ENCODE results near the gene PHLPP1. TPM values are rescaled to one million over a fixed set of nuclear protein-coding genes. Genes with fewer than 3 reads are reported as not detected.

Gene PHLPP1
- total and polyA plus RNA-seq, 2 of the 4 experiments (the other 2 are of a cell fraction): 3.3 to 3.6 TPM

- ChIA-PET POLR2A (ENCODE audit: unreplicated experiment) (no interaction called here), CTCF (no interaction called here)
- H2BK5ac ChIP-seq (ENCODE audit: low read depth, low read length, poor library complexity, severe bottlenecking): no peak overlapping the region
- no peak for TF ChIP-seq POLR2A (IDR thresholded peaks at IDR 0.05; ENCODE audit: low read depth, low read length)
- no peak for TF ChIP-seq CEBPB (IDR thresholded peaks at IDR 0.05; ENCODE audit: low read depth, low read length)
- no peak for TF ChIP-seq ELK1 (IDR thresholded peaks at IDR 0.05; ENCODE audit: borderline replicate concordance, low read depth, low read length)
- TF ChIP-seq MAFK (IDR thresholded peaks at IDR 0.05; ENCODE audit: low read depth, low read length): no peak
- TF ChIP-seq RFX5 (IDR thresholded peaks at IDR 0.05; ENCODE audit: low read depth, low read length): no peak
- TF ChIP-seq FOS (IDR thresholded peaks at IDR 0.05; ENCODE audit: low read depth, low read length): no peak
- no peak for TF ChIP-seq CTCF (conservative IDR thresholded peaks at IDR 0.05; ENCODE audit: low read depth, low read length)
- TF ChIP-seq MXI1 (IDR thresholded peaks at IDR 0.05; ENCODE audit: borderline replicate concordance, low read depth, low read length): no peak
- no peak for TF ChIP-seq USF2 (IDR thresholded peaks at IDR 0.05; ENCODE audit: low read depth, low read length)
- no peak for TF ChIP-seq BHLHE40 (IDR thresholded peaks at IDR 0.05; ENCODE audit: low read depth, low read length)
- TF ChIP-seq RAD21 (IDR thresholded peaks at IDR 0.05; ENCODE audit: low read length): no peak
- H2AK5ac ChIP-seq (ENCODE audit: low read depth, low read length): no peak overlapping the region
- no peak overlapping the region for H3K56ac ChIP-seq (ENCODE audit: extremely low read depth, insufficient read depth, low read length)
- in situ Hi-C loops (cut with MboI; ENCODE audit: low sequenced_read_pairs): no loop called here
- dilution Hi-C loops (cut with HindIII; ENCODE audit: low sequenced_read_pairs, unreplicated experiment): no loop called here
- H3K4ac ChIP-seq (ENCODE audit: low read depth, low read length): no peak overlapping the region
- H3K9me1 ChIP-seq (ENCODE audit: insufficient read depth, low read length): no peaks in the 10 kb centered on the region
- no peak overlapping the region for H3K14ac ChIP-seq (replicated peaks; ENCODE audit: low read depth, low read length)
- no peak overlapping the region for H2BK20ac ChIP-seq (ENCODE audit: low read depth, low read length)
- H3K4me3 ChIP-seq (ENCODE audit: insufficient read depth, low read depth, low read length): no peak overlapping the region
- H2BK120ac ChIP-seq (ENCODE audit: low read depth, low read length): no peak overlapping the region
- no peak overlapping the region for H2AFZ ChIP-seq (replicated peaks; ENCODE audit: low read length, poor library complexity)
- H3K36me3 ChIP-seq (ENCODE audit: control insufficient read depth, insufficient read depth, low read length): no peaks in the 10 kb centered on the region
- H2BK15ac ChIP-seq (ENCODE audit: low read depth, low read length): no peak overlapping the region
- H3K4me2 ChIP-seq (ENCODE audit: low read depth, low read length): no peak overlapping the region
- intact Hi-C loops (cut with micrococcal nuclease): no loop called here
- H3K27ac ChIP-seq (ENCODE audit: insufficient read depth, low read length): no peak overlapping the region
- no peak overlapping the region for H3K9ac ChIP-seq (ENCODE audit: low read depth, low read length)
- no peak overlapping the region for H2AK9ac ChIP-seq (replicated peaks; ENCODE audit: low read depth, low read length, poor library complexity)
- peaks cover 4 to 14% of the 10 kb centered on the region in 2 experiments; a peak in 2 of 4 replicates for H3K79me1 ChIP-seq (ENCODE audit: low read depth in 1 of 2, low read length in 2 of 2)
- no peak overlapping the region for H4K91ac ChIP-seq (ENCODE audit: insufficient read depth, low read depth, low read length)
- no peak overlapping the region for H3K18ac ChIP-seq (ENCODE audit: low read depth, low read length)
- no peak overlapping the region for H4K5ac ChIP-seq (ENCODE audit: low read depth, low read length)
- no TSS peak for BruUV-seq (replicated peaks)
- H4K20me1 ChIP-seq (ENCODE audit: insufficient read depth, low read length): no peaks in the 10 kb centered on the region
- no peaks in the 10 kb centered on the region for H3K9me3 ChIP-seq (ENCODE audit: control insufficient read depth, insufficient read depth, low read length)
- H3K27me3 ChIP-seq (ENCODE audit: control insufficient read depth, insufficient read depth, low read length): no peaks in the 10 kb centered on the region
- WGBS, 2 experiments (ENCODE audit: extremely low coverage in 2 of 2, insufficient read length in 1 of 2): 90% methylated on average over 2 of the region's 3 CpGs; no CpG with 5 or more reads in 1 of the 2 experiments
- no peak overlapping the region for H3K23ac ChIP-seq (ENCODE audit: low read depth, low read length)
- DNase-seq (no peak), ATAC-seq (ENCODE audit: low read depth) (no peak)
- no peak overlapping the region for H4K8ac ChIP-seq (ENCODE audit: low read depth in 2 of 2, low read length in 2 of 2)
- no peaks in the 10 kb centered on the region; the same call in 1 of the 2 replicates for H3K4me1 ChIP-seq (ENCODE audit: control insufficient read depth, insufficient read depth, low read length)
Measured at GRCh38 chr18:62802523-62802922, 87.2 kb downstream of the PHLPP1 start.

All from IMR-90 (cell line).